ENCODE results near the gene PTPRT. TPM values are rescaled to one million over a fixed set of nuclear protein-coding genes. Genes with fewer than 3 reads are reported as not detected.

The PTPRT gene
- total RNA-seq, 1 donor from 2014 or later, result not detected

DNA sequence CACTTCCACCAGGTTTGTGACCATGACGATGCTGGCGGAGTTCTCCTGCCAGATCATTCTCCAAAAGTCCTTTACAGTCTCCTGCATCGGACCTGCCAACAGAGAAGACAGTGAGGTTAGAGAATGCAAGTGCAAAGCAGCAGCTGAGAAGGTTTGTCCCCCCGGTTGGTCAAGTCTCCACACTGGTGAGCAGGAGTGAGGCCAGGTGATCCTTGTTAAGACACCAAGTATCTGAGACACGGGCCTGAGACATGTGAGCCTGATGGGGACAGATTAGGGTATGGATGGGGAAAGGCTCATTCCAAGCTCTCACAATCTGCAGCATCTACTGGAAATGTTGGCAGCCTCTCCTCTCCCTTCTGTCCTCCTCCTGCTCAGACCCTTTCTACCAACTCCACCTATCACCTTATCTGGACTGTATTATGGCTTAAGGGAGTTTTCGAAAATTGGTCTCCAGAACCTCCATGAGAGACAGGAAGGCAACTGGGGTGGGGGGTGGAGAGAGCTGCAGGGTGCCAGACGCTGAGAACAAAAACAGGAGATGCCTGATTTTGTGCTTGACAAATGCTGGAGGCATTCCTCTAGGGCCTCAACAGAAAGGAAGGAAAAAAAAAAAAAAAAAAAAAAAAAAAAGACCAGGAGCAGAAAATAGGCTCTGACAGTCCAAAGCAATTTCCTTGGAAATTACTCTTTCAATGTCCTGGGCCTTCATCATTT, 1071.1 kb downstream of the PTPRT start:
- no peaks in the 10 kb centered on the region for H3K36me3 Mint-ChIP-seq (ENCODE audit: unreplicated experiment)
- no peak overlapping the region for H3K4me3 Mint-ChIP-seq (ENCODE audit: unreplicated experiment)
- H3K27ac Mint-ChIP-seq (ENCODE audit: unreplicated experiment), result no peak overlapping the region
- H3K4me1 Mint-ChIP-seq (ENCODE audit: unreplicated experiment), result no peaks in the 10 kb centered on the region
- no peaks in the 10 kb centered on the region for H3K27me3 Mint-ChIP-seq (ENCODE audit: unreplicated experiment)
- peaks cover 27% of the 10 kb centered on the region for H3K9me3 Mint-ChIP-seq (ENCODE audit: unreplicated experiment)
- no peak for DNase-seq (ENCODE audit: extremely low spot score, unreplicated experiment)
- TF ChIP-seq, protein P1, sequence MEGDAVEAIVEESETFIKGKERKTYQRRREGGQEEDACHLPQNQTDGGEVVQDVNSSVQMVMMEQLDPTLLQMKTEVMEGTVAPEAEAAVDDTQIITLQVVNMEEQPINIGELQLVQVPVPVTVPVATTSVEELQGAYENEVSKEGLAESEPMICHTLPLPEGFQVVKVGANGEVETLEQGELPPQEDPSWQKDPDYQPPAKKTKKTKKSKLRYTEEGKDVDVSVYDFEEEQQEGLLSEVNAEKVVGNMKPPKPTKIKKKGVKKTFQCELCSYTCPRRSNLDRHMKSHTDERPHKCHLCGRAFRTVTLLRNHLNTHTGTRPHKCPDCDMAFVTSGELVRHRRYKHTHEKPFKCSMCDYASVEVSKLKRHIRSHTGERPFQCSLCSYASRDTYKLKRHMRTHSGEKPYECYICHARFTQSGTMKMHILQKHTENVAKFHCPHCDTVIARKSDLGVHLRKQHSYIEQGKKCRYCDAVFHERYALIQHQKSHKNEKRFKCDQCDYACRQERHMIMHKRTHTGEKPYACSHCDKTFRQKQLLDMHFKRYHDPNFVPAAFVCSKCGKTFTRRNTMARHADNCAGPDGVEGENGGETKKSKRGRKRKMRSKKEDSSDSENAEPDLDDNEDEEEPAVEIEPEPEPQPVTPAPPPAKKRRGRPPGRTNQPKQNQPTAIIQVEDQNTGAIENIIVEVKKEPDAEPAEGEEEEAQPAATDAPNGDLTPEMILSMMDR (IDR thresholded peaks at IDR 0.05), result no peak

DNA sequence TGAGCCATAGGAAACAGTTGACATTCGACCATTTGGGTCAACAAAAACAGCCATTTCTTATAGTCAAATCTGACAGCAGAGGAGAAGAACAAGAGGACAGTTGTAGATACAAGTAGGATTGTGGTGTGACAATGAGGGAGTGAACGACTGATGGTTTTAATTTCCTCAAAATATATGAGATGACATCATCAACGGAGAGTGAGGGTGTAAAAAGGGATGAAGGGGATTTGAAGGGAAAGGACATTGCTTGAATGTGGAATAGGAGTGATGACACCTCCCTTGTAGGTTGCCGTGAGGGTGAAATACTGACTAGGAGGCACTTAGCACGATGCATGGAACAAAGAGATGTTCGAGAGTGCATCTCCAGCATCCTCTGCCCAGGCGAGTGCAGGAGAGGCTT, 1071.7 kb downstream of the PTPRT start:
- H3K27me3 Mint-ChIP-seq (ENCODE audit: unreplicated experiment), result no peaks in the 10 kb centered on the region
- H3K4me3 Mint-ChIP-seq (ENCODE audit: unreplicated experiment), result no peak overlapping the region
- no peak overlapping the region for H3K27ac Mint-ChIP-seq (ENCODE audit: unreplicated experiment)
- H3K36me3 Mint-ChIP-seq (ENCODE audit: unreplicated experiment), result no peaks in the 10 kb centered on the region
- no peak for DNase-seq (ENCODE audit: extremely low spot score, unreplicated experiment)
- peaks cover 24% of the 10 kb centered on the region for H3K9me3 Mint-ChIP-seq (ENCODE audit: unreplicated experiment)
- no peaks in the 10 kb centered on the region for H3K4me1 Mint-ChIP-seq (ENCODE audit: unreplicated experiment)
- TF ChIP-seq, protein P1 (IDR thresholded peaks at IDR 0.05), result no peak

- H3K27me3 Mint-ChIP-seq (ENCODE audit: unreplicated experiment), result no peaks in the 10 kb centered on the region
- H3K4me1 Mint-ChIP-seq (ENCODE audit: unreplicated experiment), result no peaks in the 10 kb centered on the region
- H3K27ac Mint-ChIP-seq (ENCODE audit: unreplicated experiment), result no peak overlapping the region
- no peak overlapping the region for H3K4me3 Mint-ChIP-seq (ENCODE audit: unreplicated experiment)
- TF ChIP-seq, protein P1 (IDR thresholded peaks at IDR 0.05), result no peak
- H3K9me3 Mint-ChIP-seq (ENCODE audit: unreplicated experiment), result peaks cover 8% of the 10 kb centered on the region
- no peaks in the 10 kb centered on the region for H3K36me3 Mint-ChIP-seq (ENCODE audit: unreplicated experiment)
- no peak for DNase-seq (ENCODE audit: extremely low spot score, unreplicated experiment)
Observed at GRCh38 chr20:42113236-42113635, 1076.5 kb downstream of the PTPRT start.

GRCh38 chr20:42112161-42112560, 1077.5 kb downstream of the PTPRT start:
- H3K4me3 Mint-ChIP-seq (ENCODE audit: unreplicated experiment), result no peak overlapping the region

DNA sequence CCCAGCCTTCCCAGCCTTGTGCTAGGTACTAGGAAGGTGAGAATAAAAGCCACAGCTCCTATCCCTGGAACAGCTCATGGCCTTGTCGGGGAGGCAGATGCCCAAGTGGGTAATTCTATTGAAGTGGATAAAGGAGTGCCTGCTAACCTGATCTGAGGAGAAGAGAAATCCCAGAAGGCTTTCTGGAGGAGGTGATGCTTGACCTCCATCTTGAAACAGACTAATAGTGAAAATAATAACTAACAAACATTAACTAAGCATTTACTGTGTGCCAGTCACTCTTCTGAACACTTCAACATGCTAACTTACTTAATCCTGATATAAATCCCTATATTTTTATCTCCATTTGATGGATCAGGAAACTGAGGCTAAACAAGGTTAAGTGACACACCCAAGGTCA, 1078.4 kb downstream of the PTPRT start:
- no peaks in the 10 kb centered on the region for H3K36me3 Mint-ChIP-seq (ENCODE audit: unreplicated experiment)
- DNase-seq (ENCODE audit: extremely low spot score, unreplicated experiment), result no peak
- H3K27me3 Mint-ChIP-seq (ENCODE audit: unreplicated experiment), result no peaks in the 10 kb centered on the region
- TF ChIP-seq, protein P1 (IDR thresholded peaks at IDR 0.05), result no peak
- H3K4me3 Mint-ChIP-seq (ENCODE audit: unreplicated experiment), result no peak overlapping the region
- no peaks in the 10 kb centered on the region for H3K4me1 Mint-ChIP-seq (ENCODE audit: unreplicated experiment)
- no peak overlapping the region for H3K27ac Mint-ChIP-seq (ENCODE audit: unreplicated experiment)
- peaks cover 5% of the 10 kb centered on the region for H3K9me3 Mint-ChIP-seq (ENCODE audit: unreplicated experiment)

More at GRCh38 chr20:42112161-42112560, 1077.5 kb downstream of the PTPRT start:
- TF ChIP-seq, protein P1 (IDR thresholded peaks at IDR 0.05), result no peak
- H3K4me1 Mint-ChIP-seq (ENCODE audit: unreplicated experiment), result no peaks in the 10 kb centered on the region
- H3K27ac Mint-ChIP-seq (ENCODE audit: unreplicated experiment), result no peak overlapping the region
- peaks cover 1% of the 10 kb centered on the region for H3K9me3 Mint-ChIP-seq (ENCODE audit: unreplicated experiment)
- DNase-seq (ENCODE audit: extremely low spot score, unreplicated experiment), result no peak
- no peaks in the 10 kb centered on the region for H3K36me3 Mint-ChIP-seq (ENCODE audit: unreplicated experiment)
- no peaks in the 10 kb centered on the region for H3K27me3 Mint-ChIP-seq (ENCODE audit: unreplicated experiment)
